Left ventricle myocardium superior (tissue), 1 donor: ENCODE measurements around the gene CHRNA4. TPM values are rescaled to one million over a fixed set of nuclear protein-coding genes. Genes with fewer than 3 reads are reported as not detected.
"Not testable (repeated sequence)": the region's sequence is repeated elsewhere in the genome, so short reads cannot be mapped to it uniquely, and the experiment has no call there.

Source experiments
- ATAC-seq: fragments of 200-7000 bp; cut with Tn5 transposase; one replicate; pipeline ENCODE4 v1.9.1; 2020; ENCODE audit warnings: mild to moderate bottlenecking, moderate library complexity
- DNase-seq: peaks from one replicate; pipeline ENCODE4 v3.0.0-alpha.2; 2020
- intact Hi-C: fragments of 100-400 bp; cut with micrococcal nuclease; formaldehyde crosslinking; loops from one replicate; pipeline ENCODE4 v1.11.0; 2022
- total RNA-seq: library from RNA; stranded (reverse); fragmentation: NEBNext Ultra II Directional; extraction: Animal tissue kit (Norgen Biotek cat#: 25700); gene quantifications from one replicate; pipeline ENCODE4 v1.2.1, GENCODE V29; 2021
- donor health status: DM: no; HTN: yes; CAD: no; lungs with severe emphysema.

The CHRNA4 gene
- total RNA-seq, 1 donor from 2014 or later: 1.8 TPM

DNA sequence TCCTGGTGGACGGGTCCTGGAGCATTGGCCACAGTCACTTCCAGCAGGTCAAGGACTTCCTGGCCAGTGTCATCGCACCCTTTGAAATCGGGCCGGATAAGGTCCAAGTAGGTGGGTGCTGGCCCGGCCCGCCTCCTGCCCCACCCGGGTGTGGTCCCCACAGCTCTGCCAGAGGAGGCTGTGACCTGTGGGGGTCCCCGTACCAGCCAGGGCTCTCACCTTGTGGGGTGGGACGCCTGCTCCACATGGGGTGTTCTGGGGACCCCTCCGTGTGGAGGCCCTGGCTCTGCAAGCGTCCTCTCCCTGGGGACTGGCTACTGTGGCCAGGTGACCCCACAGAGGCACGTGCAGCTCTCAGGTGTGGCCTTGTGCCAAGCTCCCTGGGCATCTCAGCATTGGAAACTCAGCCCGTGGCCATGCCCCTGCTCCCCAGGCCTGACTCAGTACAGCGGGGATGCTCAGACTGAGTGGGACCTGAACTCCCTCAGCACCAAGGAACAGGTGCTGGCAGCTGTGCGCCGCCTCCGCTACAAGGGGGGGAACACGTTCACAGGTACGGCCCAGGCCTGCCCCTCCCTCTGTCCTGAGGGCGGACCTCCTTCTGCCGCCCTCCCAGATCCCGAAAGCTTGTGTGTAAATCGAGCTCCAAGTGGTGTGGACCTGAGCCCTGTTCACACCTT, 53.5 kb downstream of the CHRNA4 start:
- DNase-seq: no peak
- intact Hi-C loops: loop anchor here (5.0 kb wide), 1 partner anchor 75 kb away; no protein-coding TSS in a partner anchor

GRCh38 chr20:63306673-63307537, 54.2 kb downstream of the CHRNA4 start:
- ATAC-seq: no peak
- DNase-seq: no peak
- intact Hi-C loops: loop anchor here (5.0 kb wide), 1 partner anchor 75 kb away; no protein-coding TSS in a partner anchor

More for the DNA sequence above, 53.5 kb downstream of the CHRNA4 start:
- no peak for ATAC-seq

- intact Hi-C loops: loop anchor here (5.0 kb wide), 1 partner anchor 76 kb away; no protein-coding TSS in a partner anchor
- ATAC-seq, DNase-seq: not testable (repeated sequence)
Measured at GRCh38 chr20:63305933-63306672, 55.0 kb downstream of the CHRNA4 start.

DNA sequence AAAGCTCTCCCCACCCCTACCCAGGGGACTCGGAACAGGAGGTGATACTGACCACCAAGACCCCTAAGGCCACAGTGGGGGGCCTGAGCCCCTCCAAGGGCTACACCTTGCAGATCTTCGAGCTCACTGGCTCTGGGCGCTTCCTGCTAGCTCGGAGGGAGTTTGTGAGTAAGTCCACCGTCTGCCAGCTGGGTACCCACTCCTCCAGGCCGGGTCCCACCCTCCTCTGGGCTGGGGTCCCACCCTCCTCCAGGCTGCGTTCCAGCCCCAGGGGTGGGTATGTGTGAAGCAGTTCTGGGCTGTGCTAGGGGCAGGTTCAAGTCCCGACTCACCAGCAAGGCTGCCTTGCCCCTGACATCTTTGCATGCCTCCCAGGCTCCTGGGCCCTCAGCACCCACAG, 55.8 kb downstream of the CHRNA4 start:
- intact Hi-C loops: loop anchor here (5.0 kb wide), 1 partner anchor 77 kb away; no protein-coding TSS in a partner anchor
- DNase-seq (no peak), ATAC-seq (no peak)

DNA sequence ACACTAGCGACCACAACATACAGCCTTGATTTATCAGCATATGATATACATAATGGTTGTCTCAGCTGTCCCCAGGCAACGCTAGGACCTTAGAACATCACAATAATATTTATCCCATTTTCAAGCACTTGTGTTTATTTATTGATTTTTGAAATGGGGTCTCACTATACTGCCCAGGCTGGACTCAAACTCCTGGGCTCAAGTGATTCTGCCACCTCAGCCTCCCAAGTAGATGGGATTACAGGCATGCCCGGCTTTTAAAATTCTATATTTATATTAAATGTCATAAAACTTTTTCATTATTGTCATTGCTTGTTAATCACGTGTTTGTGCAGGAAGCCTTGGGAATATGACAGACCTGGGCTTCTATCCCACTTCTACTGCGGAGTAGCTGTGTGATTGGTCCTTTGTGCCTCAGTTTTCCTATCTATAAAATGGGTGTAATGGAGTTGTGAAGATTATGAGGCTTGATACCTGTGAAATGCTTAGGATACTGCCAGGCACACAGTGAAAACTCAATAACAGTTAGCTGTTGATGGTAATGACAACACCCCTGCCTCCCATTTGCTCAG, 58.0 kb downstream of the CHRNA4 start:
- DNase-seq (no peak), ATAC-seq (no peak)
- intact Hi-C loops: no loop called here

- DNase-seq: no peak
- intact Hi-C loops: no loop called here
- ATAC-seq: no peak
Measured at GRCh38 chr20:63301671-63302070, 59.5 kb downstream of the CHRNA4 start.

DNA sequence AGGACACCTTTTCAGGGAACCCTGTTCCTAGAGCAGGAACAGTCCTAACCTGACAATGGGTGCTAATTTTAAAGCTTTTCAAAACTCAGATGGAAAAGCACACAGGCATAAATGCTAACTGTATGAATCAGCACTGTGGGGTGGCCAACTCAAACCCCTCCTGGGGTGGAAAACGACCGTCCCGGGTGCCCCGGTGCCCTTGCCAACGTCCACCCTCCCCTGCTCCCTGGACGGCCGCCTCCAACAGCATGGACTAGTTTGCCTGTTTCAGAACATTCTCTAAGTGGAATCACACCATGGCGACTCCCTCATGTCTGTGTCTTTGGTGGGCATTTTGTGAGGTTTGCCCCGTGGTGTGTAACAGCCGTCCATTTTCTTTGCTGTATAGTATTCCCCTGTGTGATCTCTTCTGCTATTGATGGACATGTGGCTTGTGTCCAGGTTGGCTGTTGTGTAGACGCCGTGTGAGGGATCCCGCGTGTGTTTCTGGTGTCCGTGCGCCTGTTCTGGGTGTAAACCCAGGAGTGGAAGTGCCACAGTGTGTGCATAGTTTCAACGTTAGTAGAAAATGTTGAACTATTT, 62.3 kb downstream of the CHRNA4 start:
- DNase-seq: no peak
- no peak for ATAC-seq
- intact Hi-C loops: no loop called here

DNA sequence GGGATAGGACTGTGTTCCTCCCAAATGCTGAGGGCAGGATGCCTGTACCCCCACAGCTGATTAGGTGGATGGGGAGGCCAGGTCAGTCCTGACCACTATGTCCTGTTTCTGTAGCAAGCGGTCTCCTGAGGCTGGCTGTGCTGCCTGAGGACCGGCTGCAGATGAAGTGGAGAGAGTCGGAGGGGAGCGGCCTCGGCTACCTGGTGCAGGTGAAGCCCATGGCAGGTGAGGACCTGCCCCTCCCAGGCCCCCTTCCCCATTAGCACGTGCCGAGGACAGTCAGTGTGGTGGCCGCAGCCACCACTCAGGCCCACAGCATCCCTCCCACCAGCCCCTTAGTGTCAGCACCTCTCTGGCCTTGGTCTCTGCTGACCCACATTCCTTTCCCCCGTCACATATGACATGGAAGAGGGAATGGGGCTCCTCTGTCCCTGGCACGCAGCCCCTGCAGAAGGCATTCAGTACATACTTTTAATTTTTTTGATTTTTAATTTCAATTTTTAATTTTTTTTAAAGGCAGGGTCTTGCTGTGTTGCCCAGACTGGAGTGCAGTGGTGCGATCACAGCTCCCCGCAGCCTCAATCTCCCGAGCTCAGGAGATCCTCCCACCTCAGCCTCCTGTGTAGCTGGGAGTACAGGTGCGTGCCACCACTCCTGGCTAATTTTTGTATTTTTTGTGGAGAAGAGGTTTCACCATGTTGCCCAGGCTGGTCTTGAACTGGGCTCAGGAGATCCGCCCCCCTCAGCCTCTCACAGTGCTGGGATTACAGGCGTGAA, 63.2 kb downstream of the CHRNA4 start:
- intact Hi-C loops: no loop called here
- ATAC-seq (no peak), DNase-seq (no peak)

DNA sequence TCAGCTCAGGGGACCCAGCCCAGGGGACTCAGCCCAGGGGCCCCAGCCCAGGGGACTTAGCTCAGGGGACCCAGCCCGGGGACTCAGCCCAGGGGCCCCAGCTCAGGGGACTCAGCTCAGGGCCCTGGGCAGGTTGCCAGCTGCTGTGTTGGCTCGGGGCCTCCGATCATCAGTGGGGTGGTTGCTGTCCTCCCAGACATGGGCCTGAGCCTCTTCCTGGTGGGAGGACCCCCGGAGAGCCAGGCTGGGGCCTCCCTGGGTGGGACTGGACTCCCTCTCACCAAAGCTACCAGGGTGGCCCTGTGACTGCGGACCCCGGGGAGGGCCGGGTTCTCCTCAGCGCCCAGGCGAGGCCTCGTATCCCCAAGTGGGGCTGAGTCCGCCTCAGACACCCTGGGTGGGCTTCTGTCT, 63.8 kb downstream of the CHRNA4 start:
- no peak for DNase-seq
- ATAC-seq: no peak
- intact Hi-C loops: no loop called here

- no peak for DNase-seq
- intact Hi-C loops: no loop called here
- ATAC-seq: no peak
Measured at GRCh38 chr20:63296531-63297299, 64.4 kb downstream of the CHRNA4 start.

DNA sequence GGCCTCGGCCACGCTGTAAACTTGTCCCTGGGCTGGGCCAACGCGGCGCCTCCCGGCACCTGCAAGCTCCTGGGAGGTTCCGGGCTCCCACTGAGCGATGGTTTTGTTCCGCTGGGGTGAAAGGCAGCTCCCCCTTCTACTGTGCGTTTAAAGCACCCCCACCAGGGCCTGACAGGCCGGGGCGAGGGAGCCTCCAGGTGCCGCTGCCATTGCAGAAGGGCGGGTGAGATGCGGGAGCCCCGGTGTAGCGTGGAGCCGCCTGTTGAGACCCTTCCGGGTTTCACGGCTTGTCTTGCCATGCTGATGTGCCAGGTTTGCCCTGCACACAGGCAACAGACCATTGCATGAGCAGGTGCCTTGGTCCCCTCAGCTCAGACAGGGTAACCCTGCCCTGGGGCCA, 65.3 kb downstream of the CHRNA4 start:
- intact Hi-C loops: no loop called here
- DNase-seq (no peak), ATAC-seq (no peak)

- ATAC-seq (no peak), DNase-seq (no peak)
- intact Hi-C loops: no loop called here
Measured at GRCh38 chr20:63295422-63295821, 65.7 kb downstream of the CHRNA4 start.

GRCh38 chr20:63295018-63295417, 66.1 kb downstream of the CHRNA4 start:
- intact Hi-C loops: no loop called here
- no peak for DNase-seq
- ATAC-seq: no peak

DNA sequence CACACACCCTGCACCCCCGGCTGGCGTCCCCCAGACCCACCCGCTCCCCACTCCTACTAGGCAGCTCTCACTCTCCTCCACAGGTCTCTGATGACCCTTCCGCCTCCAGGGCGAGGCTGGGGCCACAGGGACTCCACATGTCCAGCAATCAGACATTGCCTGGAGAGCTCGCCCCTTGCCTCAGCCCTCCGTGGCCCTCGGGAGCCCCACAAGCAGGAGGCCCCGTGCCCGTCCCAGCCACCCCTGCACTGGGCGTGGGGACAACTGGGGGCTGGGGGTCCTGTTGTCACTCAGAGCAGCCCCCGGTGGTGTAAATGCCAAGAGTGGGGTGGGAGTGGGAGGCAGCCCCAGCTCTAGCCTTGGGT, 66.6 kb downstream of the CHRNA4 start:
- DNase-seq (no peak), ATAC-seq (no peak)
- intact Hi-C loops: no loop called here

GRCh38 chr20:63293871-63294535, 67.1 kb downstream of the CHRNA4 start:
- ATAC-seq (no peak), DNase-seq (no peak)
- intact Hi-C loops: no loop called here

DNA sequence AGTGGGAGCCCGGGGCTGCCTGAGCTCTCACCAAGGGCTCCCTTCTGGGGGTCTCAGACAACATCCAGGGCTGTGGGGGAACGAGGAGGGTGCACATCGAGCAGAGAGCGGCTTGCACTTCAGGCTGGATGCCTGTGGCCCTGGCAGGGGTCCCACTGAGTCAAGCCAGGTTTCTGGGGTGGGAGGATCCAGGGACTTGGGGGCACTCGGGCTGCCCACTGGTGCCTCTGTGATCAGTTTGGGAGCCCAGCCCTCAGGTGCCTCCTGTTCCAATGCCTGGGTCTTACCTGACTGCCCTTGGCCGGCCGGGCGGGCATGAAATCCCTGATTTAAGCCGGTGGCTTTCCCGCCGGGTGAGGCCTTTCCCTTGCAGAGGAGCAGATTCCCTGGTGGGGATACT, 67.7 kb downstream of the CHRNA4 start:
- intact Hi-C loops: no loop called here
- ATAC-seq: no peak
- no peak for DNase-seq
